ENCODE results near the gene ARHGAP8. TPM values are rescaled to one million over a fixed set of nuclear protein-coding genes. Genes with fewer than 3 reads are reported as not detected.

The ARHGAP8 gene
- total RNA-seq, 3 donors from 2014 or later = 25.0 to 74.6 (median 43.7) TPM

GRCh38 chr22:44879301-44879680, 126.9 kb downstream of the ARHGAP8 start:
- no peaks in the 10 kb centered on the region for H3K9me3 ChIP-seq
- TF ChIP-seq CTCF (IDR thresholded peaks at IDR 0.05) = no peak
- no peaks in the 10 kb centered on the region for H3K4me1 ChIP-seq (ENCODE audit: low read depth)
- DNase-seq (no peak), ATAC-seq (no peak)
- no peak overlapping the region for H3K4me3 ChIP-seq
- intact Hi-C loops (cut with DNase I, micrococcal nuclease) = no loop called here
- H3K36me3 ChIP-seq (ENCODE audit: low read depth) = no peaks in the 10 kb centered on the region

GRCh38 chr22:44880610-44881290, 128.4 kb downstream of the ARHGAP8 start:
- Histone ChIP-seq H3K4me1 (ENCODE audit: low read depth) (no peaks in the 10 kb centered on the region), H3K36me3 (ENCODE audit: low read depth) (no peaks in the 10 kb centered on the region), H3K9me3 (no peaks in the 10 kb centered on the region), H3K4me3 (no peak overlapping the region)
- DNase-seq (no peak), ATAC-seq (no peak)
- TF ChIP-seq CTCF (IDR thresholded peaks at IDR 0.05) = no peak
- intact Hi-C loops (cut with DNase I, micrococcal nuclease) = no loop called here

GRCh38 chr22:44881624-44882023, 129.2 kb downstream of the ARHGAP8 start:
- Histone ChIP-seq H3K4me1 (ENCODE audit: low read depth) (no peaks in the 10 kb centered on the region), H3K9me3 (no peaks in the 10 kb centered on the region), H3K4me3 (no peak overlapping the region), H3K36me3 (ENCODE audit: low read depth) (no peaks in the 10 kb centered on the region)
- DNase-seq = no peak
- no peak for ATAC-seq
- intact Hi-C loops (cut with DNase I, micrococcal nuclease) = no loop called here
- TF ChIP-seq CTCF (IDR thresholded peaks at IDR 0.05) = no peak

- no peaks in the 10 kb centered on the region for H3K4me1 ChIP-seq (ENCODE audit: low read depth)
- no peaks in the 10 kb centered on the region for H3K36me3 ChIP-seq (ENCODE audit: low read depth)
- H3K9me3 ChIP-seq = no peaks in the 10 kb centered on the region
- H3K4me3 ChIP-seq = no peak overlapping the region
- no peak for TF ChIP-seq CTCF (IDR thresholded peaks at IDR 0.05)
- ATAC-seq (no peak), DNase-seq (no peak)
- intact Hi-C loops (cut with DNase I, micrococcal nuclease) = no loop called here
These were observed 130.0 kb downstream of the ARHGAP8 start for GRCh38 chr22:44882226-44882905.

- no peaks in the 10 kb centered on the region for H3K9me3 ChIP-seq
- DNase-seq (no peak), ATAC-seq (no peak)
- no peaks in the 10 kb centered on the region for H3K4me1 ChIP-seq (ENCODE audit: low read depth)
- intact Hi-C loops (cut with DNase I, micrococcal nuclease) = no loop called here
- H3K36me3 ChIP-seq (ENCODE audit: low read depth) = no peaks in the 10 kb centered on the region
- no peak for TF ChIP-seq CTCF (IDR thresholded peaks at IDR 0.05)
- no peak overlapping the region for H3K4me3 ChIP-seq
These were observed 130.6 kb downstream of the ARHGAP8 start for GRCh38 chr22:44883011-44883421.
